ENCODE measurements around the gene KDM2A.

GRCh38 chr11:67111261-67111660 lies 7.8 kb upstream of the KDM2A start:
- TF ChIP-seq CTCF (IDR thresholded peaks at IDR 0.05) (no peak), POLR2A (IDR thresholded peaks at IDR 0.05; ENCODE audit: low read length) (no peak), ELK1 (IDR thresholded peaks at IDR 0.05; ENCODE audit: low read depth, low read length) (no peak), MAX (IDR thresholded peaks at IDR 0.05) (no peak), RAD21 (conservative IDR thresholded peaks at IDR 0.05 in 1 of 2, IDR thresholded peaks at IDR 0.05 in 1 of 2) (no peak), NR3C1 (IDR thresholded peaks at IDR 0.05) (no peak), ZFP36 (IDR thresholded peaks at IDR 0.05; ENCODE audit: borderline replicate concordance, partially characterized antibody) (no peak), RFX5 (IDR thresholded peaks at IDR 0.05) (no peak), JUNB (IDR thresholded peaks at IDR 0.05) (no peak), CHD2 (IDR thresholded peaks at IDR 0.05; ENCODE audit: low read length, partially characterized antibody) (no peak), CHD4 (IDR thresholded peaks at IDR 0.05; ENCODE audit: borderline replicate concordance) (no peak), MYC (IDR thresholded peaks at IDR 0.05; ENCODE audit: borderline replicate concordance, low read length) (no peak), BCL3 (IDR thresholded peaks at IDR 0.05) (no peak), ZC3H11A (IDR thresholded peaks at IDR 0.05) (no peak)
